Esophagus muscularis mucosa (tissue), 4 donors: ENCODE measurements around the gene SH3BP5L.

ENCODE experiments used
- CTCF ChIP-seq, 3 experiments: fragments of 200-600 bp in 2 of 3; fragments of 450-650 bp in 1 of 3; sonication (generic) in 2 of 3; IDR thresholded peaks; one replicate each; pipeline ENCODE4 v1.5.1; 2017 to 2019; ENCODE audit warnings: antibody characterized with exemption in 3 of 3, mild to moderate bottlenecking in 2 of 3, moderate library complexity in 1 of 3
- EP300 ChIP-seq: sonication (generic); formaldehyde crosslinking; IDR thresholded peaks from one replicate; pipeline ENCODE4 v1.6.1; 2017; ENCODE audit warnings: antibody characterized with exemption
- POLR2A ChIP-seq: fragments of 450-650 bp; IDR thresholded peaks from one replicate; pipeline ENCODE4 v1.6.1; 2017; ENCODE audit warnings: antibody characterized with exemption, moderate library complexity, mild to moderate bottlenecking, low read depth
- POLR2AphosphoS5 ChIP-seq, 2 donors: sonication (generic); formaldehyde crosslinking; IDR thresholded peaks; one replicate each; pipeline ENCODE4 v1.6.1; 2017; ENCODE audit warnings: antibody characterized with exemption in 2 of 2

GRCh38 chr1:248862695-248862997, 36.9 kb upstream of the SH3BP5L start:
- no peak for TF ChIP-seq CTCF (IDR thresholded peaks at IDR 0.05)
- TF ChIP-seq EP300, result no peak
- TF ChIP-seq POLR2A, result no peak
- no peak for TF ChIP-seq POLR2AphosphoS5 (IDR thresholded peaks at IDR 0.05)
